Measurements from ENCODE around the gene SIX5. TPM values are rescaled to one million over a fixed set of nuclear protein-coding genes. Genes with fewer than 3 reads are reported as not detected.

The SIX5 gene
- total RNA-seq, 4 donors from 2014 or later = 10.5 to 14.7 (median 14.3) TPM

GRCh38 chr19:45778010-45778661, 9.1 kb upstream of the SIX5 start:
- TF ChIP-seq EP300 (IDR thresholded peaks at IDR 0.05) (no peak), POLR2AphosphoS5 (IDR thresholded peaks at IDR 0.05) (no peak), POLR2A (IDR thresholded peaks at IDR 0.05) (no peak), CTCF (IDR thresholded peaks at IDR 0.05) (no peak)
- Histone ChIP-seq H3K27me3 (no peaks in the 10 kb centered on the region), H3K9me3 (no peaks in the 10 kb centered on the region), H3K36me3 (peaks cover 21% of the 10 kb centered on the region), H3K4me1 (peaks cover 43% of the 10 kb centered on the region), H3K27ac (no peak overlapping the region), H3K4me3 (no peak overlapping the region)
- WGBS = 93% methylated on average over 14 of the region's 28 CpGs
- peak in 1 of 2 donors; percentile 78 for DNase-seq (ENCODE audit: low spot score in 2 of 2)

DNA sequence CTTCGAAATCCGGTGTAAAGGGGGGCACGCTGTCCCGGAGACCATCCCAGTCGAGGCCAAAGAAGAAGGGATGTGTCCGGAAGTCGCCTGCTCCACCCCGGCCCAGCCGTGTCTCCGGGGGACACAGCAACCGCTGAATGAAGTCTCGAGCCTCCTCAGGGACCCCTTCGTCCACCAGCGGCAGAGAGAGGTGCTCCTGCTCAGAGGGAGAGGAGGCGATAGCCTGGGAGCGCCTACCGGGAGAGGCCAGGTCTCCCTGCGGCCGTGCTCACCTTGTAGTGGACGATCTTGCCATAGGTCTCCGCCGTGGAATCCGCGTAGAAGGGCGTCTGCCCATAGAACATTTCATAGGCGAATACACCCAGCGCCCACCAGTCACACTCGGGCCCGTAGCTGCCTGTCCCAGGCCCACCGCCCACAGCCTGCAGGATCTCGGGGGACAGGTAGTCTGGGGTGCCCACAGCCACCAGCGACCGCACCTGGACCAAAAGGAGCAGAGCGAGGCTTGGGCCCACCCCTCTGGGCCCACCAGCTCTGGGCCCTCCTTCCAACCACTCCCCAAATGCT, 8.4 kb upstream of the SIX5 start:
- Histone ChIP-seq H3K27ac (no peak overlapping the region), H3K27me3 (no peaks in the 10 kb centered on the region), H3K4me1 (peaks cover 39% of the 10 kb centered on the region), H3K36me3 (peaks cover 21% of the 10 kb centered on the region), H3K4me3 (no peak overlapping the region), H3K9me3 (no peaks in the 10 kb centered on the region)
- DNase-seq (ENCODE audit: low spot score in 2 of 2) = no peak
- TF ChIP-seq POLR2A (IDR thresholded peaks at IDR 0.05) = no peak
- TF ChIP-seq EP300 (IDR thresholded peaks at IDR 0.05) = no peak
- no peak for TF ChIP-seq CTCF (IDR thresholded peaks at IDR 0.05)
- 93% methylated on average over 24 of the region's 34 CpGs for WGBS

GRCh38 chr19:45774765-45775164, 5.7 kb upstream of the SIX5 start:
- Histone ChIP-seq H3K27me3 (no peaks in the 10 kb centered on the region), H3K9me3 (no peaks in the 10 kb centered on the region), H3K4me3 (no peak overlapping the region), H3K4me1 (peaks cover 24% of the 10 kb centered on the region), H3K27ac (no peak overlapping the region), H3K36me3 (peaks cover 21% of the 10 kb centered on the region)
- 94% methylated on average over 9 of the region's 9 CpGs for WGBS
- DNase-seq (ENCODE audit: low spot score in 2 of 2) = no peak
- TF ChIP-seq EP300 (IDR thresholded peaks at IDR 0.05) = no peak

GRCh38 chr19:45773384-45773783, 4.3 kb upstream of the SIX5 start:
- no peak overlapping the region for H3K27ac ChIP-seq
- DNase-seq (ENCODE audit: low spot score in 2 of 2) = no peak
- TF ChIP-seq POLR2AphosphoS5 (IDR thresholded peaks at IDR 0.05) (no peak), EP300 (IDR thresholded peaks at IDR 0.05) (no peak), CTCF (IDR thresholded peaks at IDR 0.05) (no peak), POLR2A (IDR thresholded peaks at IDR 0.05) (no peak)
- H3K9me3 ChIP-seq = no peaks in the 10 kb centered on the region
- 51% methylated on average over 2 of the region's 2 CpGs for WGBS
- peaks cover 15% of the 10 kb centered on the region for H3K4me1 ChIP-seq
- H3K36me3 ChIP-seq = peaks cover 21% of the 10 kb centered on the region
- H3K4me3 ChIP-seq = no peak overlapping the region
- H3K27me3 ChIP-seq = no peaks in the 10 kb centered on the region

GRCh38 chr19:45772912-45773311, 3.9 kb upstream of the SIX5 start:
- Histone ChIP-seq H3K36me3 (peaks cover 17% of the 10 kb centered on the region), H3K9me3 (no peaks in the 10 kb centered on the region), H3K4me1 (peaks cover 16% of the 10 kb centered on the region), H3K4me3 (no peak overlapping the region), H3K27me3 (no peaks in the 10 kb centered on the region), H3K27ac (no peak overlapping the region)
- DNase-seq (ENCODE audit: low spot score in 2 of 2) = no peak
- TF ChIP-seq EP300 (IDR thresholded peaks at IDR 0.05) (no peak), POLR2A (IDR thresholded peaks at IDR 0.05) (no peak), POLR2AphosphoS5 (IDR thresholded peaks at IDR 0.05) (no peak), CTCF (IDR thresholded peaks at IDR 0.05) (no peak)
- 100% methylated on average over 3 of the region's 3 CpGs for WGBS

Measured in suprapubic skin (tissue), 4 donors.